Upper lobe of left lung (tissue), 4 donors: ENCODE measurements around the gene NLGN2.

Experiments
- CTCF ChIP-seq, 6 experiments: fragments of 450-650 bp in 4 of 6; fragments of 200-600 bp in 2 of 6; sonication (generic) in 2 of 6; IDR thresholded peaks; one replicate each; pipeline ENCODE4 v1.5.1; 2016 to 2019; ENCODE audit warnings: antibody characterized with exemption in 6 of 6
- POLR2A ChIP-seq, 4 donors: fragments of 450-650 bp; IDR thresholded peaks; one replicate each; pipeline ENCODE4 v1.5.1; 2016 to 2017; ENCODE audit warnings: antibody characterized with exemption in 4 of 4, mild to moderate bottlenecking in 2 of 4
- POLR2AphosphoS5 ChIP-seq, 2 donors: sonication (generic); formaldehyde crosslinking; IDR thresholded peaks; one replicate each; pipeline ENCODE4 v1.5.1; 2017; ENCODE audit warnings: antibody characterized with exemption in 2 of 2

GRCh38 chr17:7426896-7427489 is 19.3 kb downstream of the NLGN2 start:
- TF ChIP-seq CTCF (IDR thresholded peaks at IDR 0.05) (no peak), POLR2AphosphoS5 (IDR thresholded peaks at IDR 0.05) (no peak), POLR2A (IDR thresholded peaks at IDR 0.05) (no peak)
